HCT116 (cell line): ENCODE data around the gene IGFLR1.

Source experiments
- CBX3 ChIP-seq: IDR thresholded peaks from 2 replicates; pipeline ENCODE4 v1.6.1; 2012; ENCODE audit warnings: low read depth
- CEBPB ChIP-seq: IDR thresholded peaks from 2 replicates; pipeline ENCODE4 v1.6.1; 2012; ENCODE audit warnings: low read depth
- CTCF ChIP-seq, 3 experiments: fragments of 200-600 bp in 1 of 3; sonication (generic) in 1 of 3; IDR thresholded peaks in 2 of 3; conservative IDR thresholded peaks in 1 of 3; 2 replicates each; pipeline ENCODE4 v1.5.1; 2012 to 2017; ENCODE audit warnings: low read depth in 2 of 3, low read length in 2 of 3, antibody characterized with exemption in 1 of 3, borderline replicate concordance in 1 of 3, control low read depth in 1 of 3, mild to moderate bottlenecking in 1 of 3, mixed read lengths in 1 of 3, mixed run types in 1 of 3, moderate library complexity in 1 of 3; ENCODE audit not compliant: insufficient read depth in 1 of 3
- EZH2 ChIP-seq: fragments of 200-600 bp; sonication (generic); IDR thresholded peaks from 2 replicates; pipeline ENCODE4 v1.6.1; 2017; ENCODE audit warnings: antibody characterized with exemption, mixed run types
- FOSL1 ChIP-seq: IDR thresholded peaks from 2 replicates; pipeline ENCODE4 v1.6.1; 2012; ENCODE audit warnings: low read depth
- POLR2A ChIP-seq: IDR thresholded peaks from 2 replicates; pipeline ENCODE4 v1.7.0; 2011; ENCODE audit warnings: borderline replicate concordance; ENCODE audit not compliant: insufficient read depth, insufficient read length; ENCODE audit errors: extremely low read depth
- POLR2AphosphoS5 ChIP-seq: IDR thresholded peaks from 2 replicates; pipeline ENCODE4 v1.6.1; 2011; ENCODE audit warnings: mild to moderate bottlenecking, low read depth, low read length, moderate library complexity
- RAD21 ChIP-seq: IDR thresholded peaks from 2 replicates; pipeline ENCODE4 v1.6.1; 2012; ENCODE audit warnings: low read depth, mild to moderate bottlenecking
- YY1 ChIP-seq: IDR thresholded peaks from 2 replicates; pipeline ENCODE4 v1.6.1; 2011; ENCODE audit warnings: low read length, low read depth, moderate library complexity, mild to moderate bottlenecking; ENCODE audit not compliant: insufficient replicate concordance; ENCODE audit errors: extremely low read depth
- ZNF274 ChIP-seq: fragments of 200-500 bp; sonication (Bioruptor generic); IDR thresholded peaks from 2 replicates; pipeline ENCODE4 v1.6.1; 2014; ENCODE audit warnings: mild to moderate bottlenecking, low read depth, low read length, inconsistent platforms

- no peak for TF ChIP-seq CTCF (IDR thresholded peaks at IDR 0.05 in 2 of 3, conservative IDR thresholded peaks at IDR 0.05 in 1 of 3; ENCODE audit: borderline replicate concordance in 1 of 3, insufficient read depth in 1 of 3, low read depth in 2 of 3, low read length in 2 of 3)
- peak; percentile 92 for TF ChIP-seq POLR2AphosphoS5
- TF ChIP-seq CBX3: no peak
- TF ChIP-seq POLR2A: peak; percentile 71
- no peak for TF ChIP-seq RAD21
- peak; percentile 31 for TF ChIP-seq YY1
- no peak; the same call in 1 of the 2 replicates for TF ChIP-seq CEBPB
- TF ChIP-seq FOSL1: no peak
- TF ChIP-seq ZNF274: no peak
- TF ChIP-seq EZH2: no peak
Observed at GRCh38 chr19:35748106-35749020, 6.1 kb upstream of the IGFLR1 start, which contains the start of gene LIN37.
